LNCaP clone FGC (cell line): Measurements from ENCODE around the gene PHF19.

Source experiments
- DNase-seq: peaks from one replicate; pipeline ENCODE4 v3.0.0-alpha.2; 2011; ENCODE audit warnings: low read depth
- H3K4me3 ChIP-seq: 2 replicates; pipeline ENCODE4 v1.5.1; 2011; ENCODE audit warnings: mild to moderate bottlenecking, low read depth, low read length, control low read depth
- CTCF ChIP-seq: IDR thresholded peaks from 2 replicates; pipeline ENCODE4 v1.5.1; 2012; ENCODE audit warnings: mild to moderate bottlenecking; ENCODE audit not compliant: control insufficient read depth, insufficient read depth; ENCODE audit errors: extremely low read depth

Gene PHF19

GRCh38 chr9:120922404-120923195 is 45.6 kb upstream of the PHF19 start:
- DNase-seq, result no peak
- no peak overlapping the region for H3K4me3 ChIP-seq
- TF ChIP-seq CTCF, result no peak

GRCh38 chr9:120921661-120922181 is 44.7 kb upstream of the PHF19 start:
- H3K4me3 ChIP-seq, result no peak overlapping the region
- no peak for TF ChIP-seq CTCF
- DNase-seq, result no peak

- DNase-seq, result no peak
- TF ChIP-seq CTCF, result no peak
Observed at GRCh38 chr9:120920806-120921178, 43.8 kb upstream of the PHF19 start.

GRCh38 chr9:120919843-120920805 is 43.1 kb upstream of the PHF19 start:
- DNase-seq, result no peak
- no peak overlapping the region for H3K4me3 ChIP-seq
- TF ChIP-seq CTCF, result no peak

More at GRCh38 chr9:120920806-120921178, 43.8 kb upstream of the PHF19 start:
- H3K4me3 ChIP-seq, result no peak overlapping the region

- no peak for TF ChIP-seq CTCF
- H3K4me3 ChIP-seq, result no peak overlapping the region
- DNase-seq, result no peak
Observed at GRCh38 chr9:120918931-120919842, 42.2 kb upstream of the PHF19 start.

GRCh38 chr9:120917929-120918762 is 41.2 kb upstream of the PHF19 start:
- no peak overlapping the region for H3K4me3 ChIP-seq
- TF ChIP-seq CTCF, result no peak
- DNase-seq, result no peak
